ENCODE results near the gene PIGM.
"Not testable (repeated sequence)": the region's sequence is repeated elsewhere in the genome, so short reads cannot be mapped to it uniquely, and the experiment has no call there.

Gene PIGM

DNA sequence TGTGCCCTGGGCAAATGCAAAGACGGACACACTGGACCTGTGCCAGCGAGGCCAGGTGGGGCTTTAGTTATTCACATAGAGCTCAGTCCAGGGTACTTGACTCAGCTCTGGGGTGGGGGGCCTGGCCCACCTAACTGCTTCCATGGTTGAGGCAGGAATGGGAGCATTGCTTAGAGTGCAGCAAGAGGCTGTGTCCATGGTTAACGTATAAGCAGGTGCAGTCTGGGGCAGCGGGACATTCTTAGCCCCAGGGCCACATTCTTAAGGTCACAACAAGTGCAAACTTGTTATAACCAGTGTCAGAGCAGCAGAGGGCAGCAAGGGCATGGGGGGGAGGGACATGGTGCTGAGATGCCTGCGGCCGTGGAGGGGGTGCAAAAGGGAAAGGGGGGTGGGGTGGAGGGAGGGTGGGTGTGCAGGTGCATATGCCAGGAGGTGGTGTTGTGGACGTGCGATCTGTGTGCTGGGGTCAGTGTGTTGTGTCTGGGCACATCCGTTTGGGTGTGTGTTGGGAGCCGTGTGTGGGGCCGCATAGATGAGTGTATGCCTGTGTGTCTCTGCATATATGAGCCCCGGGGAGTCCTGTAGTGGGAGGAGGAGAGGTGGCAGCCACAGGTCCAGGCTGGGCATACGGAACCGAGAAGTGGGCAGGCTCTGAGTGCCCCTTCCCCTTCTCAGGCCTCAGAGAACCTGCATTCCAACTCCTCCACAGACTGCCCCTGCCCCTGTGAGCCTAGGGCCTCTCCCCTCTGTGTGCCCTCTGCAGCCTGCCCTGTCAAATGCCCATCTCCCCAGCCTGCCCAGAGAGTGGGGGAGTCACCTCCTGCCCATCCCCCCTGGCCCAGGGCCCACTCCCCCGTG, 29.8 kb upstream of the PIGM start:
- DNase-seq (ENCODE audit: low read depth) = no peak

DNA sequence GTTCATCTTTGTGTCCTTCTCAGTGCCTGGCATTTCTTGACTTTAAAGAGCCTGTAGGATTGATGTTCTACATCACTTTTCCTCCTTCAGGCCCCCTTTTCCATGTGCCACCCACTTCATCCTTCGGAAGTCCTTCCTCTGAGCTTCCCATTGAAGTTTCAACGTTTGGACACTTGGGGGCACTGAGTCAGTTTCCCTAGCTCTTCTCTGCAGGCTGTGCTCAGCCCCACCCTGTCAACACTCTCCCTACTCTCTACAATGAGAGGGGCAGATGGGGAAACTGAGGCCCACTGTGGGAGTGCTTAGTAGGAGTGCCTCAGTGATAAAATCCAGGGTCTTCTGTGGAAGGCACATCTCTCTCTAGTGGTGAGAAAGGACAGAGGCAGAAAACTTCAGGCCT, 26.3 kb upstream of the PIGM start:
- DNase-seq (ENCODE audit: low read depth) = no peak

DNA sequence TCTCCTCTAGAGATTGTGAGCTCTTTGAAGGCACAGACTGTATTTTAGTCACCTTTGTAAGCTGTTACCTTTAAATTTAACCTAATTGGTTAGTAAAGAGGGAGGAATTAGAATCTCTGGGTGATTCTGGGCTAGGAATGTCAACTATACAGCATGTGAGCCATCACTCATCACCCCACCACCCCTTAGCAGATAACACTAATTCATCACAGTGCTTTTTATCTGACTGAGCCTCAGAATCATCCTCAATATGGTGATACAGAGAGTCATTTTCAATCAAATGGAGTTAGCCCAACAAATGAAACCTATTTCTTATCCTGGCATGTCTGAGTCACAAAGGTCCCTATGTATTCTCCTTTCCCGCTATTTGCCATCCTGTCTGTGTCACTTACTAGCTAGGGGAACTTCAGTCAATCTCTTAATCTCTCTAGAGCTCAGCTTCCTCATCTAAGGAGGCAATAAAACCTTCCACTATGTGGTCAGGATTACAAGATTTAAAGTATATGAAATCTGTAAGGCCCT, 24.9 kb upstream of the PIGM start:
- no peak for DNase-seq (ENCODE audit: low read depth)

DNA sequence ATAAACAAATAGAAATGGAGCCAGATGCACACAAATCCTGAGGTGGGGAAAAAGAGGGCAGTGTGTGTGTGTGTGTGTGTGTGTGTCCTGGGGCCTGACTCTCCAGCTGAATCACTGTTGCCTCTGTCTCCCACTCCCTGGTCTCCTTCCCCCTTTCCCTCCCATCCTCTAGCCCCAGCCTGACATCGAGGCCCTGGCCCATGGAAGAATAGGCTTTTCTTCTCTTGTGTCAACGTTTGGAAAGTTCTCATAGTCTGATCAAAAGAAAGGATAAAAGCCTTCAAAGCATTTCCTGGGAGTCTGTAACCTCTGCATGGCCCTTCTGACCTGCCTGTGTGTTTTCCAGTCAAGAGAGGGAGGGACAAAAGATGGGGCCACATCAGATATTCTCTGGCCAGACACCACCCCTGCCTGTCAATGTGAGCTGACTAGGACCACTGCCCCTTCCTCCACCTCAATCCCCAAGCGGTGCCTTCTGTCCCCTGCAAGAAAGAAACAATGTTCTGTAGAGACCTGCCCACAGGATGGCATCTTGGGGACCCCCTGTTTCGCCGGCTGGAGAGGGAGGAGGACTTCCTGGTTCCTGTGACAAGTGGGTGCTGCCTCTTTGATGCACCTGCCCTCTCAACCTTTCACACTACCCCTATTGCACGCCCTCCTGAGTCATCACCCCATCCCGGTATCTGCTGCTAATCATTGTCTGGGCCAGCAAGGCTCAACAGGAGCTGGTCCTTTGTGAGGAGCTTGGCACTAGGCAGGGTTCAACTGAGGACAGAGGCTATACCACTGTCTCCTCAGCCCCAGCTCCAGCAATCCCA, 22.0 kb upstream of the PIGM start:
- DNase-seq (ENCODE audit: low read depth) = no peak

DNA sequence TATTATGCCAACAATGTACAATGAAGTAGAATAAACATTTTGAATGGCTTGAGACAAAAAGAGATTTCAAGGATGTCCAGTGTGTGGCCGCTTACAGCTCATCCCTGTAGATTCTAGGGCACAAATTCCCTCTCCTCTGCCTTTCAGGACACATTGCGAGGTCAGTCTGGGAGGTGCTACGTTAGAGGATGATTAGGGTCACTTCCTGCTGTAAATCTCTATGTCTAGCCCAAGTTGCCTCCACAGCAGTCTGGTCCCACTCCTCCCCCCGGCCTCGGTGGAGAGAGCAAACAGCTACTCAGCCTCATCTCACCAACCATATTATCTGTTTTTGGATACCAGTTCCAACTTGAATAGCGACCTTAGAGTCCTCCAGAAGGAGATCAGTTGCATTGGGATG, 21.1 kb upstream of the PIGM start:
- DNase-seq (ENCODE audit: low read depth) = no peak

DNA sequence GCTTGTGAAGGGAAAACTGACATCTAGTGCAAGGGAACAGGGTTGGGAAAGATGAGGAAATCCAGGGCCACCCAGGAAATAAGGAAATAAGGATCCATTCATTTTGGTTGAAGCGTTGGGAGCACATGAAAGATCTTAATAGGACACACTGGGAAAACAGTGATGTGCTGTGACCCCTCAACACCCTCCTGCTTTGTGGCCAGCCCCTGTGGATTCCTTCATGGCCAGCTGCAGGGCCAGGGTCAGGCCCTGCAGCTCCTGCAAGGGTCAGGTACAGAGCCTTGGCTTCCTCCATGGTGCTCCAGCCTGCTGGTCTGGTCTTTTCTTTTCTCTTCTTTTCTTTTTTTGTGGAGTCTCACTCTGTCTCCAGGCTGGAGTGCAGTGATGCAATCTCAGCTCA, 18.8 kb upstream of the PIGM start:
- no peak for DNase-seq (ENCODE audit: low read depth)

DNA sequence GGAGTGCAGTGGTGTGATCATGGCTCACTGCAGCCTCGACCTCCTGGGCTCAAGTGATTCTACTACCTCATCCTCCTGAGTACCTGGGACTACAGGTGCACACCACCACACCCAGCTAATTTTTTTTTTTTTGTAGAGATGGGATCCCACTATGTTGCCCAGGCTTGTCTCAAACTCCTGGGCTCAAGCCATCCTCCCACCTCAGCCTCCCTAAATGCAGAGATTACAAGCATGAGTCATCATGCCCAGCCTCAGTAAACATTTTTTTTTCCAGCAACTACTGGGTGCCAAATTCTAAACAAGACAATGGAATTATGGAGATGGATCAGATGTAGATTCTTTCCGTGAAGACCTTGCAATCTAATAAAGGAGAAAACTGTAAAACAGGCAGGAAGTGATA, 18.4 kb upstream of the PIGM start:
- not testable (repeated sequence) for DNase-seq (ENCODE audit: low read depth)

DNA sequence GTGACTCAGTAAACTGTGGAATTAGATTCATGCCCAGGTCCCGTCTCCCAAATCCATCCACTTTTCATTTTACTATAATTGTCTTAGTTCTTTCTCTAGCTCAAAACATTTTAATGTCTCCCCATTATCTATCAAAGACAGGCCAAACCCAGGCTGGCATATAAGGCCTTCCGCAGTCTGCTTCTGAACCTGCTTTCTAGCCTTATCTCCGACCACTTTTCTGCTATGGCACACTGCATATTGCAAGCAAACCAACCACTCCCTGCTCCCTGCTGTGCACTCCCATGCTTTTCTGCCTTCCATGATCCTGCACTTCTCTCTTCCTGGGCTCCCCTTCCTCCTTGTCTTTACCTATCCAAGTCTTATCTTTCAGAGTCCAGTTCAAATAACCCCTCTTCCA, 17.3 kb upstream of the PIGM start:
- no peak for DNase-seq (ENCODE audit: low read depth)

DNA sequence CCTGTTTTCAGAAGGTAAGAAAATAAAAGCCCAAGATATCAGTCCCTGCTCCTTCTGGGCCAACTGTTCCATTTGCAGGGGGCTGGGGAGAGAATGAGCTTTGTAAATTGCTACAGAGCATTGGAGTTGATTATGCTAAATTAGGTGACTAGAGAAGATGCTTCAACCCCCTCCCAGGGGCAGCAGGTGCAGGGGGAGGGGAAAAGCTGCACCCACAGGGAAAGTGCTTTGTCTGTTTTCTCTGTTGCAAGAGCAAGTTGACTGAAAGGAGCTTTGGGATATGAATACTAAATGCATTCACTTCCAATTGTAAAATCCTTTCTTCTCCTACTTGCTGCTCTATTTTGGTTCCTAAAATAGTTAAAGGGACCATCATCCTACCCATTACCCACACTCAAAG, 16.5 kb upstream of the PIGM start:
- no peak for DNase-seq (ENCODE audit: low read depth)

DNA sequence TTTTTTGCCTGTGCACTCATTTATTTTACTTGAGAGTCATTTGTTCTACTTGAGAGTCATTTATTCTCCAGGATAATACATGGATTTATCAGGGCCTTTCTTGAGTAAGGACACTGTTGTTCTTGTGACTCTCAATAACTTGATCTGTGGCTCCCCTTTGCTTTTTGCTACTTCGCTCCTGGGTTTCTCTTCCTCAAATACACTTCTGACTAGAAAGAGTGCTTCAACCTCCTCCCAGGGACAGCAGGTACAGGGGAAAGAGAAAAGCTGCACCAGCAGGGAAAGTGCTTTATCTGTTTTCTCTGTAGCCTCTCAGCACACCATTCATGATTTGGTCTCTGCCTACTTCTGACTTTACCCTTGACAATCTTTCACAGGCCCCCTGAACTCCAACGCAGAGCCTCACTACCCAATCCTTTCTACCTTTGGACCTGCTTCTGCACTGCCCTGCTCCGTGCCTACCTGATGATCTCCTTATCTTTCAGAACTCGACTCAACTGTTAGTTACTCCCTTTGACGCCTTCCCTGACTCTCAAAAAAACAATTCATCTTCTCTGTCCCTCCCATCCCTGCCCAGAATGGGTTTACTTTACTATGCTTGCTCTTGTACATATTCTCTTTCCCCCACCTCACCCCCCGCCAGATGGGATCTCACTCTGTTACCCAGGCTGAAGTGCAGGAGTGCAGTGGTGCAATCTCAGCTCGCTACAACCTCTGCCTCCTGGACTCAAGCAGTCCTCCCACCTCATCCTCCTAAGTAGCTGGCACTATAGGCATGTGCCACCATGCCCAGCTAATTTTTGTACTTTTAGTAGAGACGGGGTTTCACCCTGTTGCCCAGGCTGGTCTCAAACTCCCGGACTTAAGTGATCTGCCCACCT, 15.6 kb upstream of the PIGM start:
- DNase-seq (ENCODE audit: low read depth) = no peak

DNA sequence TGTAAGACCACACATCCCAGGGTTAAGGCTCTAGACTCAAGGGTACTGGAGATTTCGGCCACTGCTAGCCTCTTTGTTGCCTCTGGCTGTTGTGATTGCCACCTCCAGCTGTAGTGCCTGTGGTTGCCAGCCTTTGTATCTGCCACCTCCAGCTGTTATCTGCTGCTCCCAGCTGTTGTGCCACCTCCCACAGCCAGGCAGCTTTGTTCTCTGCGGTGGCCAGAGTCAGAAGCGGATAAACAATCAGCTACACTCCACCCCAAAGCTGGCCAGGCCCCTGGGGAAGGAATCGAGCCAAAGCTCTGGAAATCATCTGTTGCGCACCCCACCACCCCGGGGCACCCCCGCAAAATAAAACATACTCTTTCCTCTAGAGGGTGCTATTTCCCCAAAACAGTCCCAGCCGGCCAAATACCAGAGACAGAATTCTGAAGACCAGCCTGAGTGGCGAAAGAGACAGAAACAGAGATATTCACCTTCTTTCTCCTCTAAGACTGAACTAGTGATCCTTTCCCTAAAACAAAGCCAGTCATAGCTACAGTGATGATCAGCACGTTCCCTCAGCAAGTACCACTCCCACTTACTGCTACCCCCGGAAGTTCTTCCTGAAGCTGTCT, 14.8 kb upstream of the PIGM start:
- peak; percentile 7 for DNase-seq (ENCODE audit: low read depth)

DNA sequence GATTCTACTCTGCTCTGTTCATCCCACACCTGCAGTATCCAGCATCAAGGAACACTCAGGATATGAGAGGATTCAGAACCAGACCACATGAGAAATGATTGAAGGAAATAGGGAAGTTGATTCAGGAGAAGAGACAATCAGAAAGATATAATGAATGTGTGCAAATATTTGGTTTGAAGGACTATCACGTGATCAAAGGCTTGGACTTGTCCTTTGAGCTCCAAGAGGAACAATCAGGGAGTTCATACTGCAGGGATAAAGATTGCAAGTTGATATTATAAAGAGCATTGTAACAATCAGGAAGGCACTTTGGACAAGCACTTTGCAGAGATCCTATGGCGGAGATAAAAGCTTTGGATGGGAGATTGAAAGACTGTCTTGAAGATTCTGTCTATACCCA, 13.9 kb upstream of the PIGM start:
- no peak for DNase-seq (ENCODE audit: low read depth)

DNA sequence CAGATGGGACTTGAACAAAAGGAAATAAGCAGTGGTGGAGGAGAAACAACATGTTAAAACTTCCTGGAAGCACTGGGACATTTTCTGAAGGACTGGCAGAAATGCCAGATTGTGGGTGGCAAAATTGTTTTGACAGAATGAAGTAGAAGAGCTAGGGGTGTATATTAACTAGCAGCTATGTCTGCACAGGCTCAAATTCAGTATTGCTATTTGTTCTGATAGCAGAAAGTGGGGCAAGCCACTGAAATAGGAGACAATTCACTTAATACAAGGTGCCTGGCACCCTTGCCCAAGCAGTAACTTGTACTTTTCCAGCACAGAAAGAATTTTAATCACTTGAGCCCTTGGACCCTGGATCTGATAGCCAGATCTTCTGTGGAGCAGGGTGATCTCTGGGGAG, 11.8 kb upstream of the PIGM start:
- no peak for DNase-seq (ENCODE audit: low read depth)

DNA sequence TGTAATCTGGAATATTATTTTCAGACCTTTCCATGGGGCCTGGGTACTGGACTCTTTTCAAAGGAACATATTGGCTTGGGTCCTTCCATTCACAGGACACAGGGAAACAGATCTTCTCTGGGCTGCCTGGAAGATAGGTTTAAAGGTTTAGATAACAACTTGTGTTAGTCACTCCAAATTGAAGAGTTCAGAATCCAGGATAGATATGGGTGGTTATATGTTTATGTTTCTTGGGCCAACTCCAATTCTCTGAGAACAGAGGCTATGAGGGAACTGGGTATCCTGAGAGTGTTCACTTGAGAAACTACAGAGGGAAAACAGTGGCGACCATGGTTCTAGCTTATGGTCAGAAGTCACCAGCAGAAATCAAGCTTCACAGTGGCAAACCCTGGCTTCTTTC, 8.7 kb upstream of the PIGM start:
- DNase-seq (ENCODE audit: low read depth) = no peak

DNA sequence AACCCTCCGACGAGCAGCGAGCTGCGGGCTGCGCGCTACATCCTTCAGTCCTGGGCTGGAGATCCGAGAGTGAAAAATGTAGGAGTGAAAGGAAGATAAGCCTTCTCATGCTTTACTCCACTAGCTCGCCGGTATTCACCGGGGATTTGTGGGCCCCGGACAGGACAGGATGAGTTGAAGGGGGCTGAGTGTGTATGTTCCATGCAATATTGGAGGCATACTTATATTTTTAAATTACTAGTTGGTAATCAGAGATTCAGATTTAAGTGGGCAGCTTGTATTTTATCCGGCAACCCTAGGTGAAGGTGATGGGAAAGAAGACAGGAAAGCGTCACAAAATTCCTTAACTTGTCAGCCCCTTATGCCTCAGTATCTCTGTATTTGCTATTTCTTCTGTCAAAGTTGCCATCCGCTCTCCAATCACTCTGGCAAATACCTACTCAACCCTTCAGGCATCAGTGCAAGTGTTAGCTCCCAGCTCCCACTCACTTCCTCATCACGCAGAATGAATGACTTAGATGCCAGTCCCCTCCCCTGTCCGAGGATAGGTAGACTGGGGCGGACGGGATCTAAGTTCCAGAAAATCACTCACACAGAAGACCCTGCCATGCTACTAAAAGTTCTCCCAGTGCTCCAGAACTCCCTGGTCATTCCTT, 503 bp upstream of the PIGM start:
- DNase-seq (ENCODE audit: low read depth) = no peak

DNA sequence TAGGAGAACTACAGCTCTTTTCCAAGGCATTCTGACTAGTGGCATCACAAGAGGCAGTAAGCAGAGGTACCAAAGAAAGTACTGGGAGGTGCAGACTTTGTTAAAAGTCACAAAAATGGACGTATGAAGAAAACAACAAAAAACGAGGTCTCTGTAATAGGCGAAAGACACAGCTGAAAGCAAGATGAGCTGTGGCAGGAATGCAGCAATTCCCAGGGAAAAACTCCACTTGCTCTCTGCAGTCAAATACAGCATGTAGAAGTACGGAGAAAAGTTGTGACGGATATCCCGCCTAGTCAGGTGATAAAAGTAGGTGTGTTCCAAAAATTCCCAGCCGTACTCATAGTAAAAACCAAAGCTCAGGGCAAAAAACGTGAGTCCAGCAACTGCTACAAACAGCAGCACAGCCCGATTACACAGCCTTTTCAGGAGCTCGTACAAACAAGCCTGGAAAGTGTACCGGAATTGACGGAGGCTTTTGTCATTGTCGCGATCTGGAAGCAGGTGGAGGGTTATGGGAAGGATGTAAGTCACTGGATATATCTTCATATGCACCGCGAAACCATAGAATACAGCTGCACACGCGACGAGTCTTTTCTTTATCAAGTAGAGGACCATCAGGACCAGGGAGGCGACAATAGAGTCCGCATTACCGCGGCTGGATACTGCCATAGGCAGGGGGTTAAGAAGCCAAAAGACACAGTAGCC, 979 bp downstream of the PIGM start:
- no peak for DNase-seq (ENCODE audit: low read depth)

DNA sequence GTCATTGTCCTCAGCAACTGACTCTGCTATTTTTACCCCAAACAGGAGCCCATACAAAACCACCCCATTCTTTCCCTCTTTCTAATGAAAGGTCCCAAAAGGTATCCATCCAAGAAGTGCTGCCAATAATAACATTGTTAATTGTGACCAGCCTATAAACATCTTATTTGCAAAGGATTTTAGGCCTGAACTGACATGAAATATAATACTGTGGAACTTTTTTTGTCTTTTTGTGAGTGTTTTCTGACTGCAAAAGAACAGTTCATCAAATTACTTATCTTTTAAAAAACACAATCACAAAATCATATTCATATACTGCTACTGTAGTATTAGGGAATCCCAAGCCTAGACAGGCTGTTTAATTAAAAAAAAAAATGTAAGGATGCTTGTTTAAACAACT, 3.4 kb downstream of the PIGM start:
- no peak for DNase-seq (ENCODE audit: low read depth)

DNA sequence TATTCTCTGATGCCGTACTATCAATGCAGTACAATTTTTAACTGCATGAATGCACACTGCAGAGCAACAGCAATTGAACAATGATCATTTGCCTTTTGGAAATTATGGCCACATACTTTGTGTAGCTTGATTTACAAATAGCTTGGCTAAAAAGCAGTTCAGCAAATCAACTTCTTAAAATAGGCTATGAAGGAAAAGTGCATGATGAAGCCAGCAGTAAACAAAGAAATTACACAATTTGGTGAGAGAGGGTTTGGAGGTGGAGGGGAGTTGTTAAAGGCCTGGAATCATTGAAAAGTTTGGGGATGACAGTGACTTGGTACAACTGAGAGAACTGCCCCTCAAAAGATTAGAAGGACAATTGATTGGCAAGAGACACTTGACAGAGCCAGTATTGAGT, 6.5 kb downstream of the PIGM start:
- no peak for DNase-seq (ENCODE audit: low read depth)

DNA sequence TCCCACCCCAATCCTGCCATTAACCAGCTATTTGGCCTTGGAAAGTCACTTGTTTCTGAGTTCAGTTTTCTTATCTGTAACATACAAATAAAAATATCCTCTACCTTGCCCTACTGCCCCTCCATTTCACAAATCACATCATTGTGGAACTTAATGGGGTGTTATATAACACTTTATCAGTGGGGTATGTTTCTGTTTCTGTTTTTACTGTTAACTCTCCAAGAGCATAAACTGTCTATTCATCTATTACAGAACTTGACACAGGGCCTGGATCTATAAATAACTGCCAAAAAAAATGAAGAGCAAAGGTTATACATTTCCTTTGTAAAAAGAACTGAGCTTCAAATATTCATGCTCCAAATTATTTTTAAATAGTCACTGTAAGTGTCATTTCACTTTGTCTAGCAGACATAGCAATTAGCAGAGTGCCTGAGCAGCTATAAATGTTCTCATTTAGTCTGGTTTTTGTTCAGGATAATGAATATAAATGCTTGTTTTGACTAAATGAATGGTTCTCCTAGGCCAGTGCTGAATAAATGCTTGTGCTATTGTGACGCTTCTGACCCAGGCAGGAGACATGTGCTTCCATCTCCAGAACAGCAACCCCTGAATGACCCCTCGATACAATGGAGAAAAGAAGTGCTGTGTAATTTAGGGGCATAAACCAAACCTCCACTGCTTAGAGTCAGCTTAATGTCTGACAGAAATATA, 7.4 kb downstream of the PIGM start:
- no peak for DNase-seq (ENCODE audit: low read depth)

Data from T follicular helper cell (primary cell).